KOPT-K1 (cell line): ENCODE measurements around the gene CZIB.

Experiments
- H3K27ac ChIP-seq: fragments of 200-600 bp; sonication (generic); 2 replicates; pipeline ENCODE4 v1.5.1; 2016; ENCODE audit warnings: antibody characterized with exemption, mild to moderate bottlenecking, low read depth, low read length; ENCODE audit not compliant: poor library complexity, severe bottlenecking
- H3K36me3 ChIP-seq: fragments of 200-600 bp; sonication (generic); 2 replicates; pipeline ENCODE4 v1.5.1; 2017; ENCODE audit warnings: antibody characterized with exemption, mild to moderate bottlenecking, low read length, moderate library complexity; ENCODE audit not compliant: insufficient read depth
- H3K9me3 ChIP-seq: fragments of 200-600 bp; sonication (generic); 2 replicates; pipeline ENCODE4 v1.5.1; 2017; ENCODE audit warnings: antibody characterized with exemption, low read length, mild to moderate bottlenecking; ENCODE audit not compliant: insufficient read depth, poor library complexity, severe bottlenecking

The CZIB gene

GRCh38 chr1:53220171-53220961 is at the start of gene CZIB:
Gene CZIB, minus strand, starts transcription at chr1:53220634. Its CDS starts 59 bp downstream, at chr1:53220575.
- H3K9me3 ChIP-seq: no peaks in the 10 kb centered on the region
- peaks cover 35% of the 10 kb centered on the region for H3K36me3 ChIP-seq
- H3K27ac ChIP-seq: peak within 1 kb of the TSS; percentile 88

- Histone ChIP-seq H3K9me3 (no peaks in the 10 kb centered on the region), H3K36me3 (peaks cover 98% of the 10 kb centered on the region), H3K27ac (no peak overlapping the region)
Observed at GRCh38 chr1:53270107-53270506, 49.7 kb upstream of the CZIB start.

GRCh38 chr1:53267761-53268160 is 47.3 kb upstream of the CZIB start:
- peaks cover 98% of the 10 kb centered on the region for H3K36me3 ChIP-seq
- no peak overlapping the region for H3K27ac ChIP-seq
- no peaks in the 10 kb centered on the region for H3K9me3 ChIP-seq

DNA sequence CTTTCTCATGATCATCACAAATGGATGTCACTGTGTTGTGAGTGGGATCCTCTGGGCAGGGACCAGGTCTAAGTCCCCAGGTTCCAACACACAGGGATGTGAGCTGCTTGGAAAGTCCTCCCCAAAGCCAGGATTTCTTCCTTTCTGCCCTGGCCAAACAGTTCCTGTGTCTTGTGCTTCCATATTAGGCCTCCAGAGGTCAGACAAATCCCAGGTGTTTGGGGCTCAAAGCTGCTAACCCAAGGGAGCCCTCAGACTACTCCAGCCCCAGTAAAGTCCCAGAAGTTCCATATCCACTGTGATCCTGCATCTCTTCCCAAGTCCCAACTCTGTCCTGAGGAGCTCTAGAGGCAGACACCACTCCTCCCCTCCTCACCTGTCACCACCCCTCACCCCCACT is 45.6 kb upstream of the CZIB start:
- no peaks in the 10 kb centered on the region for H3K9me3 ChIP-seq
- peaks cover 98% of the 10 kb centered on the region for H3K36me3 ChIP-seq
- no peak overlapping the region for H3K27ac ChIP-seq

- H3K9me3 ChIP-seq: no peaks in the 10 kb centered on the region
- no peak overlapping the region for H3K27ac ChIP-seq
- H3K36me3 ChIP-seq: peaks cover 98% of the 10 kb centered on the region
Observed at GRCh38 chr1:53265581-53265980, 45.1 kb upstream of the CZIB start.

DNA sequence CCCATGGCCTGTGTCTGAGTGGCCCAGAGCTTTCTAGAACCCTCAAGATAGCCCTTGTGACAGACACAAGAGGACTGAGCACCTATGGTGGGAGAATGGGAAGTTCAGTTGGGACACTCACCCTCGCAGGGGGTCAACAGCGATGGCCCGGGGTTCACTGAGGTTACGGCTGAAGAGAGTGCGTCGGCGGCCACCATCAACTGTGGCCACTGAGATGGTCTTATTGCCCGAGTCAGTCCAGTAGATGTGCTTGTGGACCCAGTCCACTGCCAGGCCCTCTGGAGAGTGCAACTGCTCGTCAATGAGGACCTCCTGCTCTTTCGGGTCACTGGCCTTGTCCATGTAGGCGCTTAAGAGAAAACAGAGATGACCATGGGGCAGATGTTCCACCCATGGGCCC is 43.6 kb upstream of the CZIB start:
- Histone ChIP-seq H3K36me3 (peaks cover 100% of the 10 kb centered on the region), H3K9me3 (no peaks in the 10 kb centered on the region), H3K27ac (no peak overlapping the region)

- H3K9me3 ChIP-seq: no peaks in the 10 kb centered on the region
- H3K27ac ChIP-seq: no peak overlapping the region
- peaks cover 100% of the 10 kb centered on the region for H3K36me3 ChIP-seq
Observed at GRCh38 chr1:53262000-53262399, 41.6 kb upstream of the CZIB start.

GRCh38 chr1:53260631-53261247 is 40.3 kb upstream of the CZIB start:
- peaks cover 100% of the 10 kb centered on the region for H3K36me3 ChIP-seq
- H3K27ac ChIP-seq: no peak overlapping the region
- H3K9me3 ChIP-seq: no peaks in the 10 kb centered on the region

- Histone ChIP-seq H3K27ac (no peak overlapping the region), H3K36me3 (peaks cover 100% of the 10 kb centered on the region), H3K9me3 (no peaks in the 10 kb centered on the region)
Observed at GRCh38 chr1:53259932-53260331, 39.5 kb upstream of the CZIB start.

DNA sequence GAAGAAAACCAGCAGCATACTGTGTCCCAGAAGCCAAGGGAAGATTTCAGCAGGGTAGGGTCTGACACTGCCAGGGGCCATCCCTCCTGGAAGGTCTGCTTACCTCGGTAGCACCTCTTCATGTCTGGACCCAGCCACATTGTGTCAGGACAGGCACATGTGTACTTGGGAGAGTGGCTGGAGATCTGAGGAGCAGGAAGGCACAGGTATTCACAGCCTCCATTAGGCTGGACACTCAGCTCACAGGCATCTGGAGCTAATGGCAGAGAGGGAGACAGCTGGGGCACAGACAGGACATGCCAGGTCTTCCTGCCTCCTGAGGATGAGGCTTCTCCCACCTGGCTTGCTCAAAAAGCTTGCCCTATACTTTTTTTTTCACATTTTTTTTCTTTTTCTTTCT is 37.8 kb upstream of the CZIB start:
- Histone ChIP-seq H3K36me3 (peaks cover 100% of the 10 kb centered on the region), H3K27ac (no peak overlapping the region), H3K9me3 (no peaks in the 10 kb centered on the region)

DNA sequence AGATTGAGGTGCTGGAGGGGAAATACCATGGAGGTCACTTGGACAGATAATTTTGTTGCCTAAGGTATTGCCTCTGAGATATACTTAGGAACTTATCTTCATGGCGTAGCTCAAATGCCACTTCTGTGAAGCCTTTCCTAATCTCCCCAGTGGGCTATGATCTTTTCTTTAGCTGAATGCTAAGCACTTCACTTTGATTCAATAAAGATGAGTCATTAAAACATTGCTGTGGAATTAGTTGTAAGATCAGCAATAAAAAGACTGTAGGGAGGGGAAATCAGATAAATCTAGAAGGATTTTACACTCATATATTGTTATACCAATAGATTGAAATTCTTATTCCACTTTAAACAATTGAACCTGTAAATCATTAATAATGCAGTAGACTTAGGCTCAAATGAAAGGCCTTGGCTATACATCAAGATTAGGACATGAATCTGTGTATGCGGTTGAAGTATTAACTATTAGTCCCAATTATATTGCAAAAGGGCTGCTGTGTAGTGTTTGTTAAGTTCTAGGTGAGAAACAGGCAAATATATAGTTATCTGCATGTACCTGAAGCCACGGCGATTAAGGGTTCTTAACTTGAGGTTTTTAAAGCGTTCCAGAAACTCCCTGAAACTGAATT is 37.1 kb upstream of the CZIB start:
- H3K36me3 ChIP-seq: peaks cover 98% of the 10 kb centered on the region
- H3K9me3 ChIP-seq: no peaks in the 10 kb centered on the region
- H3K27ac ChIP-seq: no peak overlapping the region

DNA sequence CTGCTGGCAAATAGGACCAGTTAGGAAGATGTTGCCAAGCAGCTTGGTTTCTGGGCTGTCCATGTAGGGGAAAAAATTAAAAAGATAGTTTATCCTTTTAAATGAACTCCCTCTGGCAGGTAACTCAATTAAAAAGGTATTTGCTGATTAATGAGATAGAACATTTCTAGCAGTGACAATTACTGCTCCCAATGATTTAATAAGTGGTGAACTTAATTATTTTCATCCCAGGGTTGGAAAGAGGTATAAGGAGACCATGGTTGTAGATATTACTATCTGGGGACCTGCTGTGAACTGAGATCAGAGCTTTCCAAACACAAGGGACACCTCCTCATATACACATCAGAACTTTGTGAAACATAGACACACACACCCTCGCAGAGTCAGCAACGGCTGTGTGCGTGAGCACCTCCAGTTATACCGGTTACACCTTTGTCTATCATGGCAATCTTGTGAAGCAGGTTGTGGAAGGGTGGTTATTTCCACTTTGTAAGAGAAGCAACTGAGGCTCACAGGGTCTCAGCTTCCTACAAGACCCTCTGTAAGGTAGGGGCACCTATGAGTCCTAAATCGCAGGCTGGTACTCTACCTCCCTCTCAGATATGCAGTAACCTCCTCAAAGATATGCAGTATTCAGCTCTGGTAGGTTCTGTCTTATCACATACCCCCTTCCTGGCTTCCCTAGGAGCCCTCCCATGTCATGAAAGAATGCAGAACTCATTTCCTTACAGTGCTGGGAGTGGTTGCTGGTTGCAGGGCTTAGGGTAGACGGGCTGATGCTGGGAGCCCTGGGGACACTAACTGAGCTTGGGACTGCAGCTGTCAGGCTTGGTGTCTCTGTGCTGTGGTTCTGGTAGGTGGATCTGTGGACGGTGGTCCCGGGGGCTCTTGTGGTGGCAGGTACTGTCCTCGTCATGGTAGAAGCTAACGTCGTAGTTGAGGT is 36.3 kb upstream of the CZIB start:
- no peak overlapping the region for H3K27ac ChIP-seq
- H3K36me3 ChIP-seq: peaks cover 98% of the 10 kb centered on the region
- no peaks in the 10 kb centered on the region for H3K9me3 ChIP-seq

- Histone ChIP-seq H3K36me3 (peaks cover 98% of the 10 kb centered on the region), H3K9me3 (no peaks in the 10 kb centered on the region), H3K27ac (no peak overlapping the region)
Observed at GRCh38 chr1:53255031-53255430, 34.6 kb upstream of the CZIB start.

GRCh38 chr1:53254011-53254640 is 33.7 kb upstream of the CZIB start:
- Histone ChIP-seq H3K36me3 (peaks cover 98% of the 10 kb centered on the region), H3K27ac (no peak overlapping the region), H3K9me3 (no peaks in the 10 kb centered on the region)
